HUDEP-2 (cell line): ENCODE data around the gene RMND5A.

ENCODE experiments used
- DNase-seq, 76 experiments: peaks; one replicate each; lab custom pipeline; 2025; ENCODE audit not compliant: unreplicated experiment in 76 of 76; lab: John Stamatoyannopoulos, UW

Gene RMND5A

GRCh38 chr2:86822668-86823345, 102.7 kb downstream of the RMND5A start:
- DNase-seq = no peak

- no peak for DNase-seq
Observed at GRCh38 chr2:86825036-86825692, 105.1 kb downstream of the RMND5A start.

- no peak for DNase-seq
Observed at GRCh38 chr2:86825693-86826381, 105.7 kb downstream of the RMND5A start.

GRCh38 chr2:86826951-86827350, 106.9 kb downstream of the RMND5A start:
- no peak for DNase-seq
